GM21367 (cell line): ENCODE measurements around the gene SLMAP.

Source experiments
- ATAC-seq: cut with Tn5 transposase; IDR thresholded peaks from one replicate; pipeline ENCODE4 v1.9.1; 2021; ENCODE audit not compliant: unreplicated experiment

Gene SLMAP

DNA sequence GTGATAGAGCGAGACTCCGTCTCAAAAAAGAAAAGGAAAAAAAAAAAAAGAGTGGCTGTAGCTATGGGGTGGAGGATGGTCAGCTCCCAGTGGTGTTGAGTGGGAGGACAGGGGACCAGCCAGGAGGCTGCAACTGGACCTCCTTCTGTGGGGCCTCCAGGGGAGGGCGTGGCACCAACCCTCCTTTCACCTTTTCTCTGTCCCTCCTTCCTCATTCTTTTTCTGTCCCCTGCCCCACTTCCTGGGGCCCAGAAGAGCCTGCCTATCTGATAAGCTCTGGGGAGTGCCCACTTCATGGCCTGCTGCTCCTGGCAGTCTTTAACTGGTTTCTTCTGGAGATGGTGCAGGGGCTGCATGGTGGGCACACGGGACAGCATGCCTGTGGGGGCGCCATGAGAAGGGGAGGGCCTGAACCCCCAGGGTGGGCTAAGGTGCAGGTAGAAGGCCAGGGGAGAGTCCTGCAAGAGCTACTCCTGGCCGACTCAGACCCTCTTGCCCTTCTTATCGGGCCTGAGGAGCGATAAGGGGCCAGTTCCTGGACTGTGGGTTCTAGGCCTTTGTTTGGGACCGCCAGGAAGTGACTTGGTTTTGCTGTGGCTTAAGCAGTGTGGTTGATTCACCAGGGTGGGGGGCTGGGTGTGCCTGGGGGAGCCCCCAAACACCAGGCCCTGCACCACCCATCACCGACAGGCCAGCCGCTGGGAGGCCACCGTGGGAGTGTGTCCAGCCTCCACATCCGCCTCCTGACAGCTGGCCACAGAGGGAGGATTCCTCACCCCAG is 202.7 kb downstream of the SLMAP start:
- no peak for ATAC-seq

DNA sequence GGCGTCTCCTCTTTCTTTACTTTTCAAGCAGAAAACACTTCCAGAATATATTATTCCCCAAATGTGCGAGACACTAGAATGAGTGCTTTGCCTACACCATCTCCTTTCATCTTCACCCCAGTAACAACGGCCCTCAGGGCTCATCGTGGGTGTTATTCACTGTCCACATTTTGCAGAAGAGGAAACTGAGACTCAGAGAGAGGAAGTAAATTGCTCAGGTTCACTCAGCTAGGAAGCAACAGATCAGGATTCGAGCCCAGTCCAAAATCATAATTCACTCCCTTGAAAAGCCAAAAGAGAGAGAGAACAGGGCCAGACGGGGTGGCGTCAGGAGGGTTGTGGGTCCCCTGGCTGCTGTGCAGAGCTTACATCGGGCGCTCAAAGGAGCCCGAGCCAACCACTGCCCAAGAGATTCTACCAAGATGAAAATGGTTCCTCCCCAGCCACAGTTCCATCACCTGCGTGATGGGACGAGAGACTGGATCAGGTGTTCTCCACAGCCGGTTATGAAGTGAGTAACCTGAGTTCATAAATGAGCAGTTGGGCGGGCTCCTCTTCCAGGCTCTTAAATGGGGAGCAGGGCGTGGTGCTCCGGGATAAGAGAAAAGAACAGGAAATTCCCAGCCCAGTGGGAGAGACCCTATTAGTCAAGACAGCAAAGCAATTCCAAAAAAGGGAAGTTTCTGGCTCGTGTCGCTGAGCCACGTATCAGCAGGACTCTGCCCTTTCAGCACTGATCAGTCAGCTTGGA is 203.5 kb downstream of the SLMAP start:
- no peak for ATAC-seq

- no peak for ATAC-seq
Observed at GRCh38 chr3:57960174-57960505, 204.0 kb downstream of the SLMAP start.

- no peak for ATAC-seq
Observed at GRCh38 chr3:57961177-57961827, 205.2 kb downstream of the SLMAP start.

DNA sequence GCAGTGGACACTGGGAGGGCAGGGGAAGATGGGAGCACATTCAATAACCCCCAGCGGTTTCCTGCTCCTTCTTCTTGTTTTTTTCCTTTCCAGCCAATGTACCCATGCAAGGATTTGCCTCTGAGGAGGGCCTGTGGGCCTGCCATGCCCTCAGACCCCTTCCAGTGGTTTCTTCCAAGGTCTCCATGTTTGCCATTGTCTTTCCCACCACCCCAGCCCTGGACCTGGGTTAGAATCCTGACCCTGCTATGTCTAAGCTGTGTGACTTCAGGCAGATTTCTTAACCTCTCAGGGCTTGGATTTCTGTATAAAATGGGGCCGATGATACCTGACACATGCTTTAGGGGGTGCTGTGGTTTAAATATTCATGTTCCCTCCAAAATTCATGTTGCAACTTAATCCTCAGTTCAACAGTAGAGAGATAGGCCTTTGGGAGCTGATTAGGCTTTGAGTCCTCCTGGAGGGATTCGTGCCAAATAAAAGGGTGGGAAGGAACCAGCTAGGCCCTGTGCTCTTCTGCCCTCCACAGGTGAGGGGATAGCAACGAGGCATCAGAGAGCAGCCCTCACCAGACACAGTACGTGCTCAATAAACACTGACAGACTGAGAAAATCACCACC is 205.8 kb downstream of the SLMAP start:
- no peak for ATAC-seq

GRCh38 chr3:57962448-57962834 is 206.3 kb downstream of the SLMAP start:
- no peak for ATAC-seq

DNA sequence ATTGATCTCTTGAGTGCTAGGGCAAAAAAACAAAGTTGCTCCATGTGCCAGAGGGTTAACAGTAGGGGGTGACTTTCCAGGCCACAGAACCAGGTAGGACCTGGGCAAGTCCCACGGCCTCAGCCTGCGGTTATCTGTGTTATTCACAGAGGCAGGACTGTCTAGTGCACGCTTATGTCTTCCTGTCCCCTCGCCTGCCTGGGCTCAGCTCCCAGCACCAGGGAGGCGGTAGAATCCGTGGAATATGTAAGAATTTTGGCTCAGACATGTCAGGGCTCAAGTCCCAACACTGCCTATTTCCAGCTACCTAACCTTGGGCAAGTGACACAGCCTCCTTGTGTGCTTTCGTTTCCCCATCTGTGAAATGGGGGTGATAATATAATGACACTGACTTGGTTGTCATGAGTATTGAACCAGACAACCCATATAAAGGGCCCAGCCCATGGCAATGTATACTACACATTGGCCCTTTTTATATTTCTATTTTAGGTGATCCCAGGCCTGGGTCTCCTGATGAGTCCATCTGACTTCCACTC is 207.8 kb downstream of the SLMAP start:
- ATAC-seq, result no peak

- no peak for ATAC-seq
Observed at GRCh38 chr3:57966829-57967228, 210.7 kb downstream of the SLMAP start.

GRCh38 chr3:57967590-57967989 is 211.5 kb downstream of the SLMAP start:
- no peak for ATAC-seq

- no peak for ATAC-seq
Observed at GRCh38 chr3:57968501-57968900, 212.4 kb downstream of the SLMAP start.

DNA sequence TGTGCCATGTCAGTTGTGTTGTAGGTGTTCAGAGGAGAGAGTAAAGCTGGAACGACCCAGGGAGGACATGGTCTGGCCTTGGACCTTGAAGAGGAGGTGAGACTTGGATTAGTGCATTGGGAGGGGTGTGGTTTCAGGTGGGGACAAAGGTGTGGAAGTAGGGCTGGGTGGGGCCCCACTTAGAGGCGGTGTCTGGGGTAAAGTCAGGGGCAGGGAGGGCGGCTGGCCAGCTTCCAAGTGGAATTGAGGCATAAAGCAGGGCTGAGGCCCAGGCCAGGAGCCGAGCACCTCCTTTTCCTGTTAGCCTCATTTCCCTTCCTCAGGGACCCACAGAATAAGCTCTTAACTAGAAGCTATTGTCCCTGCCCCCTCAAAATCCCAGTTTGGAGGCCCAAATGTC is 215.9 kb downstream of the SLMAP start:
- no peak for ATAC-seq

- ATAC-seq, result no peak
Observed at GRCh38 chr3:57972531-57973111, 216.5 kb downstream of the SLMAP start.

- no peak for ATAC-seq
Observed at GRCh38 chr3:57973715-57974477, 217.8 kb downstream of the SLMAP start.

DNA sequence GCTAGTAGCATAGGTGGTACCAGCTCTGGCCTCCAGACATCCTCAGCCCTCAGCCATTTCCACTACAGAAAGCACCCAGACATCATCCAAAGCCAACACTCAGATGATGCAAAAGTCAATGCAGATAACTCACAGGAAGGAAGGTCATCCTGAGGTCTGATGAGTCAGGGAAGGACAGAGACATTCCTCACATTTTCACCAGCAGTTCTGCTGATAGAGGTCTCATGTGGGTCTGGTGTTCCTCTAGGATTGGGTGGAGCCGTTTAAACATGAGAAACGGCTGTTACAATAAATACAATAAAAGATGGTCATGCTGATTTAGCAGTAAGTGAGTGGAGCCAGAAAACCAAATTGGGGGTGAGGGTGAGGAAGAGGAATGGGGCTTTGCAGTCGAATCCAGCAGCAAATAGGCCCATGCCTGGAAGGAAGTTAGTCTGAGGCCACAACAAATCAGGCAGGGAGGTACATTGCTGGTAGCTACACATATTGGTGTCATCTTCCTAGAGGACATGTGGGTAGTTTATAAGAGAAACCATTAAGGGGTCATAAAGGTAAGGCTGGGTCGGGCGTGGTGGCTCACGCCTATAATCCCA is 218.8 kb downstream of the SLMAP start:
- ATAC-seq, result no peak

DNA sequence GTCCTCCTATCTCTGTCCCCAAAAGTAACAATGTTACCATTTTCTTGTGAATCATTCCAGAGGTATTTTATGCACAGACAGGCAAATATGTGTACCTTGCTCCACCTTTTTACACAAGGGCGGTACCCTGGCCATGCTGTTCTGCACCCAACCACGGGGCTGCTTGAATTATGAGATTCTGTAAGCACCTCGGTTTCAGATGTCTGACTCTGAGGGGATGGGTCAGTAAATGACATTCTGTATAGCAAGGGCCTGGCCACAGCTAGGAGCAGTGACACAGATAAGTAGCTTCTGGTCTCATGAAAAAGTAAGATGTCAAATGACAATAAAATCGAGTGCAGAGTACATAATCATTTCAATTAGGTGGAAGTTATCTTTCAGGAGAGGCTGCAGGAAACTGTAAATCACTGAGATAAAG is 221.7 kb downstream of the SLMAP start:
- ATAC-seq, result no peak

- ATAC-seq, result no peak
Observed at GRCh38 chr3:57978316-57978715, 222.2 kb downstream of the SLMAP start.
